NOMO-1 (cell line): ENCODE measurements around the gene GPX6.
"Not testable (repeated sequence)": the region's sequence is repeated elsewhere in the genome, so short reads cannot be mapped to it uniquely, and the experiment has no call there.

Experiments
- DNase-seq, 2 experiments: peaks; one replicate each; lab custom pipeline; 2025; ENCODE audit not compliant: unreplicated experiment in 2 of 2; lab: John Stamatoyannopoulos, UW

Gene GPX6

DNA sequence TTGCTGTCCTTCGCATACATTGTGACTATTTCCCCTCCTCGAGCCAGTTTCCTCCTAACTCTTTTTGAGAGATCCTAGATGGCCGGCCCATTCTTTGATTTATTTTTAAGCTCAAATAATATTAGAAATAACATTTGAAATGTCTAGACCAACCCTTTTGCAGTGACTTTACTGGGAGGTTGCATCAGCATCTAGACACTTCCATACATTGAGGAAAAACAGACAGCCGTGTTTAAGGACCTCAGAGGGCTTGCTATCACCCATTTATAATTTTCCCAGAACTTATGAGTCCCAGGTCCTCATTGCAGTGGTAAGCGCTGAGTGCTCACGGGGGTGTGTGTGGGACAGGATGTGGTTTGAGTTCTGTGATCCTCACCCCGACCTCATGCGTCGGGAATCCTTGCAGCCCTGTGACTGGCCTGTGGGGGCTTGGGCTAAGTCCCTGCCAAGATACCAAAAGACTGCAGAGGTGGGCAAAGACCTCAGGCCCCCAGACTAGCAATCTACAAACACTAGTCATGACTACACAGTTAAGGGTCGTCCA is 10.0 kb upstream of the GPX6 start, which contains the start of gene GPX5:
TSS of gene GPX5 (plus strand) at position 386 of the 544 bp plus-strand sequence. CDS start at position 519, 133 bp downstream.
- no peak for DNase-seq

- no peak for DNase-seq
Measured at GRCh38 chr6:28523241-28523622, 7.6 kb upstream of the GPX6 start.

- no peak for DNase-seq
Measured at GRCh38 chr6:28522594-28523240, 7.1 kb upstream of the GPX6 start.

DNA sequence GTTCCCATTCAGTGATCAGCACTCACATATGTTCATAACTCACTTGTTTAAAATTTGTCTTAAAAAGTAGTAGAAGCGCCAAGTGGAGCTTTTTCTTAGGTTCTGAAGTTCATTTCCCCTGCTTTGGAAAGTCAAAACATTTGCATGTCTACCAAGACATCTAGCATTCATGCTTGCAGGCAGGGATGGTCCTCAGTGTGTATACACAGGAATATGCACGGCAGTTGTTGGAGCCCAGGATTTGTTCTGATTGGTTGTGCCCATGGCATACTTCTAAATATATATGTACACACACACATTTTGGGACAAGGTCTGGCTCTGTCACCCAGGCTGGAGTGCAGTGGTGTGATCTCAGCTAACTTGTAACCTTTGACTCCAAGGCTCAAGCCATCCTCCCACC is 2.4 kb upstream of the GPX6 start:
- DNase-seq: no peak

GRCh38 chr6:28512387-28512786 is 3.2 kb downstream of the GPX6 start:
- not testable (repeated sequence) for DNase-seq

- DNase-seq: no peak
Measured at GRCh38 chr6:28511628-28512300, 3.8 kb downstream of the GPX6 start.

DNA sequence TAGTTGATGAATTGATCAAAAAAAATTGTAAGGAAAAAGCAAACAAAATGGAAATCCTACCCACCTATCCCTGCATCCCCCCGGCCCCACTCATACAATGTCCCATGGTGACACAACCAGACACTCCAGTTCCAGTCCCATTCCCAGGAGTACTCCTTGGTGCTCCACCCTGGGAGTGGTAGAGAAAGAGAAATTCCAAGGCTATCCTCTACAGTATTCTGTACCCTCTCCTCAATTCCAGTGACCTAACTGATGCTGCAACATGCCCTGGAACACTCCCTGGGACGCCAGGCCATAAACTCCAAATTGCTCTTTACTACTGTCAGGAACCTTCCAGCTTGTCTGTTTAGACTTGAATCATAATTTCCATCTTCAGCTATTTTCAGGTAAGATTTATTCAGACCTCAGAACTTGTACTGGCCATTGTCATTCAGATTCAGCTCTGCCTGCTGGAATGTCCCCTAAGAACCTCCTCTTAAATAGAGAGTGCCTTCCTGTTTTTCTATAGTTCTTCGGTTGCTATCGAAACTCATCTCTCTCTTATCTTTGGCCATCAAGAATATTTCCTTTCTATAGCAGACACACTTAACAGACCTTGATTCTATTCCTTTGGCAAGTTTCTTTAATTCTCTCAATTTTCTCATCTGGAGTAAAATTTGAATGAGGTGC is 8.7 kb downstream of the GPX6 start:
- DNase-seq: no peak

GRCh38 chr6:28505733-28506132 is 9.9 kb downstream of the GPX6 start:
- no peak for DNase-seq

GRCh38 chr6:28502709-28503305 is 12.8 kb downstream of the GPX6 start:
- DNase-seq: not testable (repeated sequence)

DNA sequence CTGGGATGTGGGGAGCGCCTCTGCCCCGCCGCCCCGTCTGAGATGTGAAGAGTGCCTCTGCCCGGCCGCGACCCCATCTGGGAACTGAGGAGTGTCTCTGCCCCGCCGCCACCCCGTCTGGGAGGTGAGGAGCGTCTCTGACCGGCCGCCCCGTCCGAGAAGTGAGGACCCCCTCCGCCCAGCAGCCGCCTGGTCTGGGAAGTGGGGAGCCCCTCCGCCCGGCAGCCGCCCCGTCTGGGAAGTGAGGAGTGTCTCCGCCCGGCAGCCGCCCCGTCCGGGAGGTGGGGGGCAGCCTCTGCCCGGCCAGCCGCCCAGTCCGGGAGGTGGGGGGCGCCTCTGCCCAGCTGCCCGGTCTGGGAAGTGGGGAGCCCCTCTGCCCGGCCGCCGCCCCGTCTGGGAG is 13.5 kb downstream of the GPX6 start:
- DNase-seq: not testable (repeated sequence)

GRCh38 chr6:28501259-28501658 is 14.3 kb downstream of the GPX6 start:
- no peak for DNase-seq

DNA sequence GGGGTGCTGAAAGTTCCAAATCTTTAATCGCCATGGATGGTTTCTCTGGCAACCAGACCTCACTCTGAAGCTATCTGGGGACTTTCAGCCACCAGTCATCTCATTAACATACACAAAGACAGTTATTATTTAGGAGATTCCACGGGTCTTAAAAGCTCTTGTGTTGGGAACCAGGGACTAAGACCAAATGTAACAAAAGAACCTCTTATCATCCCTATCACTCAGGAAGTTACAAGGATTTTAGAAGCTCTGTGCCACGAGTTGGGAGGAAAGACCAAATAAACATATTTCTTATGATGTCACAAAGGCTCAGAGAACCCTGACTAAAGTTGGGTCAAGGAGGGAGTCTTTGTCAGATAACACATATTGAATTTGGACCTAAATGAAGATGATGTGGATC is 17.7 kb downstream of the GPX6 start:
- DNase-seq: no peak

DNA sequence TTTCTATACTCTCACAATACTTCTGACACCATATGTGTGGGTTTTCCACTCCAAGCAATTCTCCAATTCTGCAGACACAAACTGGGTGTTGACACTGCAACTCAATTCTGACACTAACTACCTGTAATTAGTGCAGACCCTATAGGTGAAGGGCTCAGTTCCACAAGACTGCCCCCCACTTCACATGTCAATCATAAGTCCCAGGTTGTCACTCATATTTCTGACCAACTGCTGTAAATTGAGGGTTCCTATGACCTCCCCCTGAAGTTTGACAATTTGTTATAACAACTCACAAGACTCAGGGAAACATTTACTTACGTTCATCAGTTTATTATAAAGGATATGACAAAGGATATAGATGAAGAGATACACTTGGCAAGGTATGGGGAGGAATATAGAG is 18.3 kb downstream of the GPX6 start:
- no peak for DNase-seq

GRCh38 chr6:28496099-28496779 is 19.4 kb downstream of the GPX6 start:
- no peak for DNase-seq

DNA sequence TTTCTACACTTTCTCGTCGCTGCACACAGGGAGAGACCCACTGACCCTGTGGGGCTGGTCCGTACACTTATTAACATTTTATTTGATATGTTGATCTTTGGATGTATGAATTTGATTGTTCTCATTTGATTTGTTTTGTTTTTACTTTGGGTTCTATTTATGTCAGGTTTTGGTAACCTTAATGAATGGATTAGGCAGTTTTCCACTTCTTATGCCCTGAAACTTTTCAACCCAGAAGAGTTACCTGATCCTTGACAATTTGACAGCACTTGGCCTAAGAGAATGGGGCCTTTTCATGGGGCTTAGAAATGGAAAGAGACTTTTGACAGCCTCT is 23.6 kb downstream of the GPX6 start:
- no peak for DNase-seq

DNA sequence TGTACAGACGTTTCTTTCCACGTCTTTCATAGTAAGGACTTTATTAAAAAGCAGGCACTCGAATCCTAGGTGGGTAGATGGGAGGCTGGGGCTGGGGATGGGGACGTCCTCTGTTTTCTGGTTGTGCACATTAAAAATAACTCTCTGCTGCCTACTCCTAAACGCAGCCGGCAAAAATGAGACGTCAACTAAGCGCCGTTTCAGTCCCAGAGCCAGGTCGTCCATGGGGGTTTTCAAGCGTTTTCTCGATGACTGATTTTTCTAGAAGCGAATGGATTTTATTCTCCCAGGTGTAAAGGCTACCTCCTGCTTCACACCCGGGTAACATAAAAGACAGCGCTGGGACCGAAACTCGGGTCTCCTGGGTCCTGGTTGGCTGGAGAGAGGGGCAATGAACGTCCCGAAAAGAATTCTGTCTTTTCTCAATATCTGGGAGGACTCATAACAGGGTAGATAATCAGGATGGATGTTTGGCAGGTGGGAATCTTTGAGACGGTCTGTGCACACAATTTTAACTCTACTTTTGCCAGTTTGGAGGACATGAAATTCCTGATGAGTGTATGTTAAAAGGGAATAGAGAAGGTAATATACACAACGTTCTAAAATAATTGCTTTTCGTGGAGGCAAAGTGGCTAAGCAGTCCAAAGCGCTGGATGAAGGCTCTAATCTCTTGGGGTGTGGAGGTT is 25.2 kb downstream of the GPX6 start:
- no peak for DNase-seq

GRCh38 chr6:28489366-28490204 is 26.0 kb downstream of the GPX6 start:
- DNase-seq: peak; percentile 69 to 79

GRCh38 chr6:28488916-28489365 is 26.7 kb downstream of the GPX6 start:
- peak; percentile 5 to 52 for DNase-seq

DNA sequence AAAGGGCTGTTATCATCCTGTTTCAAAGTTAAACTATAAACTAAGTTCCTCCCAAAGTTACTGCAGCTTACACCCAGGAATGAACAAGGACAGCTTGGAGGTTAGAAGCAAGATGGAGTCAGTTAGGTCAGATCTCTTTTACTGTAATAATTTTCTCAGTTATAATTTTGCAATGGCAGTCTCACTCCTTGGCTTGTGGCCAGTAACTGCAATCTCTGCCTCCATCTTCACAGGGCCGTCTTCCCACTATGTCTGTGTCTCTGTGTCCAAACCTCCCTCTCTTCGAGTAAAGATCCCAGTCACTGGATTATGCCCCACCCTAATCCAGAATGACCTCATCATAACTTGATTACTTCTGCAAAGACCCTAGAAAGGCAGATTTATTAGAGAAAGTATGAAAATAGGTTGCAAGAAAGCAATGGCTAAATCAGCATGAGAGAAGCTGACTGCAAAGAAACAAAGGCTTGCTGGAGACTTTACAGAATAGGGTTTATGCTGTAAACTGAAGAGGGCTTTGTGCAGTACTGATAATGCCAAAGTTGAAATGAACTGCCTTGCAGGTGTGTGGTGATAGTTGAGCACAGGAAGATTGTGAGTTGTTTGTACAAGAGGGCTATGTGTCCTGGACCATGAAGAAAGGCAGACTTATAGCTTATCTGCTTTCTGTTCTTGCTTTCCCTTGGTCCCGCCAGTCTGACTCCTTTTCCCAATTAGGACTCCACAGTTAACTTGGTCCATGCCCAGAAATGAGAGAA is 28.4 kb downstream of the GPX6 start:
- DNase-seq: no peak
